Mesodermal cell (in vitro differentiated cells): ENCODE results near the gene FIBIN.

Experiments used
- H3K27ac ChIP-seq: 2 replicates; pipeline ENCODE4 v1.7.0; 2013; ENCODE audit warnings: mild to moderate bottlenecking, low read depth, low read length, moderate library complexity; ENCODE audit not compliant: severe bottlenecking
- H3K36me3 ChIP-seq: 2 replicates; pipeline ENCODE4 v1.7.1; 2013; ENCODE audit warnings: mild to moderate bottlenecking, low read length, moderate library complexity; ENCODE audit not compliant: control insufficient read depth, insufficient read depth
- H3K4me1 ChIP-seq: one replicate; pipeline ENCODE4 v1.7.1; 2013; ENCODE audit warnings: mild to moderate bottlenecking, low read length; ENCODE audit not compliant: insufficient read depth, control insufficient read depth, poor library complexity, severe bottlenecking
- H3K4me3 ChIP-seq: 2 replicates; pipeline ENCODE4 v1.7.0; 2013; ENCODE audit warnings: low read length, control low read depth, mild to moderate bottlenecking; ENCODE audit not compliant: insufficient read depth, poor library complexity, severe bottlenecking; ENCODE audit errors: extremely low read depth
- H3K9me3 ChIP-seq: 2 replicates; pipeline ENCODE4 v1.7.1; 2013; ENCODE audit warnings: mild to moderate bottlenecking, low read length, moderate library complexity; ENCODE audit not compliant: control insufficient read depth
- WGBS, 2 experiments: methylation state at CpG; one replicate each; pipeline ENCODE4 v1.1.5; 2013; ENCODE audit warnings: missing lambda C conversion rate in 2 of 2; ENCODE audit not compliant: insufficient coverage in 2 of 2; 5-methylcytosine and 5-hydroxymethylcytosine counted together

The FIBIN gene

GRCh38 chr11:27002838-27003237, 8.9 kb downstream of the FIBIN start:
- no peak overlapping the region for H3K27ac ChIP-seq
- 86 to 100% methylated on average over 1 of the region's 4 CpGs for WGBS, 2 experiments
- no peaks in the 10 kb centered on the region for H3K9me3 ChIP-seq
- no peak overlapping the region for H3K4me3 ChIP-seq
- no peaks in the 10 kb centered on the region for H3K36me3 ChIP-seq
- H3K4me1 ChIP-seq = peaks cover 4% of the 10 kb centered on the region

GRCh38 chr11:27004103-27004502, 10.2 kb downstream of the FIBIN start:
- no peaks in the 10 kb centered on the region for H3K36me3 ChIP-seq
- H3K4me1 ChIP-seq = peaks cover 4% of the 10 kb centered on the region
- WGBS, 2 experiments = no CpG with 5 or more reads among the region's 2 CpGs
- H3K9me3 ChIP-seq = no peaks in the 10 kb centered on the region
- no peak overlapping the region for H3K27ac ChIP-seq
- no peak overlapping the region for H3K4me3 ChIP-seq

- H3K4me3 ChIP-seq = no peak overlapping the region
- no peaks in the 10 kb centered on the region for H3K36me3 ChIP-seq
- H3K9me3 ChIP-seq = no peaks in the 10 kb centered on the region
- peaks cover 28% of the 10 kb centered on the region for H3K4me1 ChIP-seq
- H3K27ac ChIP-seq = no peak overlapping the region
Observed at GRCh38 chr11:27008811-27009535, 15.1 kb downstream of the FIBIN start.

GRCh38 chr11:27011560-27012233, 17.8 kb downstream of the FIBIN start:
- Histone ChIP-seq H3K36me3 (no peaks in the 10 kb centered on the region), H3K4me3 (no peak overlapping the region), H3K27ac (peak overlapping the region; percentile 92), H3K9me3 (no peaks in the 10 kb centered on the region), H3K4me1 (peaks cover 32% of the 10 kb centered on the region)
- WGBS, 2 experiments = 60 to 100% methylated on average over 1 of the region's 4 CpGs

- 47 to 64% methylated on average over 3 of the region's 4 CpGs for WGBS, 2 experiments
- Histone ChIP-seq H3K9me3 (no peaks in the 10 kb centered on the region), H3K4me3 (no peak overlapping the region), H3K27ac (peak overlapping the region; percentile 92), H3K4me1 (peaks cover 32% of the 10 kb centered on the region), H3K36me3 (no peaks in the 10 kb centered on the region)
Observed at GRCh38 chr11:27012234-27012921, 18.5 kb downstream of the FIBIN start.

GRCh38 chr11:27013781-27014361, 20.0 kb downstream of the FIBIN start:
- no peak overlapping the region for H3K4me3 ChIP-seq
- H3K36me3 ChIP-seq = no peaks in the 10 kb centered on the region
- peak overlapping the region; percentile 92 for H3K27ac ChIP-seq
- 17 to 59% methylated on average over 1 to 2 of the region's 4 CpGs for WGBS, 2 experiments
- H3K9me3 ChIP-seq = no peaks in the 10 kb centered on the region
- H3K4me1 ChIP-seq = peaks cover 35% of the 10 kb centered on the region

- Histone ChIP-seq H3K4me1 (peaks cover 11% of the 10 kb centered on the region), H3K9me3 (no peaks in the 10 kb centered on the region), H3K36me3 (no peaks in the 10 kb centered on the region), H3K27ac (peak overlapping the region; percentile 39), H3K4me3 (no peak overlapping the region)
Observed at GRCh38 chr11:27018902-27019529, 25.1 kb downstream of the FIBIN start.

- H3K27ac ChIP-seq = no peak overlapping the region
- peaks cover 7% of the 10 kb centered on the region for H3K4me1 ChIP-seq
- no peaks in the 10 kb centered on the region for H3K36me3 ChIP-seq
- no CpG with 5 or more reads among the region's 2 CpGs for WGBS, 2 experiments
- no peak overlapping the region for H3K4me3 ChIP-seq
- no peaks in the 10 kb centered on the region for H3K9me3 ChIP-seq
Observed at GRCh38 chr11:27020751-27021150, 26.8 kb downstream of the FIBIN start.

GRCh38 chr11:27022659-27023251, 28.8 kb downstream of the FIBIN start:
- H3K4me3 ChIP-seq = no peak overlapping the region
- WGBS, 2 experiments = 100% methylated on average over 1 of the region's 1 CpG; no CpG with 5 or more reads in 1 of the 2 experiments
- no peaks in the 10 kb centered on the region for H3K36me3 ChIP-seq
- H3K27ac ChIP-seq = no peak overlapping the region
- peaks cover 7% of the 10 kb centered on the region for H3K4me1 ChIP-seq
- no peaks in the 10 kb centered on the region for H3K9me3 ChIP-seq

GRCh38 chr11:27024865-27025264, 31.0 kb downstream of the FIBIN start:
- WGBS, 2 experiments = 88 to 94% methylated on average over 3 of the region's 3 CpGs
- Histone ChIP-seq H3K4me3 (no peak overlapping the region), H3K27ac (no peak overlapping the region), H3K36me3 (no peaks in the 10 kb centered on the region), H3K4me1 (no peaks in the 10 kb centered on the region), H3K9me3 (no peaks in the 10 kb centered on the region)
